Pancreas (tissue), 10 donors: Measurements from ENCODE around the gene ADCY5. TPM values are rescaled to one million over a fixed set of nuclear protein-coding genes. Genes with fewer than 3 reads are reported as not detected.

Source experiments
- ATAC-seq, 4 donors: fragments of 200-7000 bp; cut with Tn5 transposase; one replicate each; pipeline versions ENCODE4 v1.8.0 to v1.9.1; 2020; ENCODE audit warnings: mild to moderate bottlenecking in 4 of 4, moderate library complexity in 4 of 4
- DNase-seq, 6 donors: peaks; one replicate each; pipeline ENCODE4 v3.0.0-alpha.2; 2020
- FAIRE-seq: peaks from 2 replicates; lab custom pipeline; 2012; peaks lifted over from hg19 to GRCh38; lab: Jason Lieb, UNC
- H3K27ac ChIP-seq, 4 donors: fragments of 200-600 bp; sonication (generic); 1 replicate in 3 of 4; 2 replicates in 1 of 4; pipeline versions ENCODE4 v1.5.0 to v1.8.0; 2020
- H3K27me3 ChIP-seq, 4 donors: fragments of 200-600 bp; one replicate each; pipeline ENCODE4 v1.8.0; 2021
- H3K36me3 ChIP-seq, 3 donors: fragments of 200-600 bp; sonication (generic) in 1 of 3; one replicate each; pipeline versions ENCODE4 v1.5.0 to v1.8.0; 2020 to 2021
- H3K4me1 ChIP-seq, 3 donors: fragments of 200-600 bp; one replicate each; pipeline ENCODE4 v1.8.0; 2021
- H3K4me3 ChIP-seq, 4 donors: fragments of 200-600 bp; sonication (generic) in 2 of 4; one replicate each; pipeline versions ENCODE4 v1.5.0 to v1.8.0; 2020 to 2021
- H3K9me3 ChIP-seq, 4 donors: fragments of 200-600 bp; one replicate each; pipeline ENCODE4 v1.8.0; 2021
- WGBS, 2 donors: extraction: QIAGEN DNeasy Blood & Tissue Kit; methylation state at CpG; one replicate each; pipeline ENCODE4 v1.1.7; 2013; 5-methylcytosine and 5-hydroxymethylcytosine counted together
- intact Hi-C, 3 donors: fragments of 100-400 bp; cut with DNase I; formaldehyde crosslinking; loops; one replicate each; pipeline versions ENCODE4 v1.11.1 to v1.14.2; 2022
- polyA plus RNA-seq, 2 donors: library from polyadenylated mRNA; stranded (reverse); fragments of 200-250 nt; gene quantifications; one replicate each; pipeline ENCODE4 v1.2.3, GENCODE V29; 2013
- total RNA-seq, 6 donors: library from RNA; stranded (reverse); fragmentation: NEBNext Ultra II Directional in 4 of 6; extraction: Animal tissue kit (Norgen Biotek cat#: 25700) in 4 of 6; gene quantifications; one replicate each; pipeline versions ENCODE4 v1.2.1 to v1.2.4, GENCODE V29; 2021 to 2023
- TF ChIP-seq, protein P1 (sequence below), 4 donors: fragments of 200-600 bp; sonication (generic) in 3 of 4; IDR thresholded peaks; one replicate each; pipeline versions ENCODE4 v1.5.0 to v1.8.0; 2021; ENCODE audit warnings: antibody characterized with exemption in 4 of 4
- donor health status: healthy with polysubstance abuse.
- donor health status: DM: no; HTN: no; CAD: no; lungs with moderate emphysema.
- donor health status: DM: no; HTN: no; CAD: no.
- donor health status: control.
- donor health status: control.
- donor health status: Bipolar disorder and iron deficiency.
- donor health status: DM: yes; HTN: yes; CAD: no.
- donor health status: DM: no; HTN: no; CAD: no.
- donor health status: DM: no; HTN: no; CAD: no.
- donor health status: DM: yes; HTN: yes; CAD: no.

The ADCY5 gene
- total and polyA plus RNA-seq, 8 donors = 6.0 to 13.4 (median 9.6) TPM

DNA sequence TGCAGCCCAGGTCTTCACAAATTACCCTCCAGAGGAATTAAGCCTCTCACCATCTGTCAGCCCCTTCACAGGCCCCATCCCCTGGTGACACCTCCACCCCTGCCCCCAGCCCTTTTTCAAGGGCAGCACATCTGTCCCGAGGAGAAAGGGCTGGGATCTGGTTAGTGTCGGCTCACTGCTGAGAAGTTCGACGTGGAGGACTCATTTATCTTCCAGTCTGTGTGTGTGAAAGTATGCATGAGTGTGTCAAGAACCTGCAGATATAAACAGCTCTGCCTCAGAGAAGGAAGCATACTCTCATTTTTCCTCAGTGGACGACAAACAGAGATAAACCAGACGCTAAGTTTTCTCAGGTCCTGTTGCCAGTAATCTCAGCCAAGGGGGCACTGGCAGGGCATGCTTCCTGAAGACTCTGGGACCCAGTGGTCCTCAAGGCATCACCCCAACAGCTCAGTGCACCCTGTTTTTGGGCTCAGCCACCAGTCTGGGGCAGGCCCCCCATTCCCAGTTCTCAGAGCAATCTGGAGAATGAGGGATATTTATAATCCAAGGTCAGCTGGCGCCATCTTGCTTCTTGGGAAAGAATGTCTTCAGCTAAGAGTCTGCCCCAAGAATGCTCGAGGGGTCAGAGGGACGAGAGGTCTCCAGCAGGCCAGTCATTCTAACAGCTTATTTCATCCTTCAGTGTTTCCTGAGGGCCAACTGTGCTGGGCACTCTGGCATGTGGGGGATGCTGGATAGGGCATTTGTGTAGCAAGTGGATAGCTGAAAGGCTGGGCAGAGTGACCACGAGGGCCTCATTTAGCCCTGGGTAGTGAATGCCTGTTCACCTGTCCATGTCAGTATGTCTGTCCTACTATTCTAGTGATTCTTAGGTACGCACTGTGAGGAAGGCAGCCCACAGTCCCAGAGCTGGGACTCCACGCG, 73.6 kb downstream of the ADCY5 start:
- WGBS, 2 donors = 60 to 61% methylated on average over 13 of the region's 13 CpGs
- TF ChIP-seq, protein P1, sequence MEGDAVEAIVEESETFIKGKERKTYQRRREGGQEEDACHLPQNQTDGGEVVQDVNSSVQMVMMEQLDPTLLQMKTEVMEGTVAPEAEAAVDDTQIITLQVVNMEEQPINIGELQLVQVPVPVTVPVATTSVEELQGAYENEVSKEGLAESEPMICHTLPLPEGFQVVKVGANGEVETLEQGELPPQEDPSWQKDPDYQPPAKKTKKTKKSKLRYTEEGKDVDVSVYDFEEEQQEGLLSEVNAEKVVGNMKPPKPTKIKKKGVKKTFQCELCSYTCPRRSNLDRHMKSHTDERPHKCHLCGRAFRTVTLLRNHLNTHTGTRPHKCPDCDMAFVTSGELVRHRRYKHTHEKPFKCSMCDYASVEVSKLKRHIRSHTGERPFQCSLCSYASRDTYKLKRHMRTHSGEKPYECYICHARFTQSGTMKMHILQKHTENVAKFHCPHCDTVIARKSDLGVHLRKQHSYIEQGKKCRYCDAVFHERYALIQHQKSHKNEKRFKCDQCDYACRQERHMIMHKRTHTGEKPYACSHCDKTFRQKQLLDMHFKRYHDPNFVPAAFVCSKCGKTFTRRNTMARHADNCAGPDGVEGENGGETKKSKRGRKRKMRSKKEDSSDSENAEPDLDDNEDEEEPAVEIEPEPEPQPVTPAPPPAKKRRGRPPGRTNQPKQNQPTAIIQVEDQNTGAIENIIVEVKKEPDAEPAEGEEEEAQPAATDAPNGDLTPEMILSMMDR (IDR thresholded peaks at IDR 0.05) = no peak
- intact Hi-C loops = no loop called here
- H3K9me3 ChIP-seq = no peaks in the 10 kb centered on the region
- no peaks in the 10 kb centered on the region for H3K36me3 ChIP-seq
- no peaks in the 10 kb centered on the region for H3K27me3 ChIP-seq
- peak overlapping the region in 2 of 4 donors; percentile 28 to 44 for H3K27ac ChIP-seq
- no peak overlapping the region for H3K4me3 ChIP-seq
- DNase-seq (no peak), ATAC-seq (peak in 2 of 4 donors; percentile 29 to 49), FAIRE-seq (no peak)
- no peaks in the 10 kb centered on the region for H3K4me1 ChIP-seq

DNA sequence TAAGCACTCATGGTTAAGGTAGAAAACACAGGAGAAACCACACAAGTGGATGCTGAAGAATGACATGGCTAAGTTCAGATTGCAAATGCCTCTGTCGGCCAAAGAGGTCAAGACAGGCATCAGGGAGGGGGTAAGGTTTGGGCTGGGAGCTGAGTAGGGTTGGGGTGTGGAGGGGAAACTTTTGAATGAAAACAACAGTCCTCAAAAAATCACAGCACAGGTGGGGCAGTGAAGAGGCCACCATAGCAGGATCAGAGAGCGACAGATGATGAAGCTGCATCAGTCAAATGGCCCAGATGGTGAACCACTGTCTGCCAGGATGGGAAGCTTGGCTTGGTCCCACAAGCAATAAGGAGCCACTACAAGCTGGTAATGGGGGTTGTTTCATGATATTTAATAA, 74.9 kb downstream of the ADCY5 start:
- TF ChIP-seq, protein P1 (IDR thresholded peaks at IDR 0.05) = no peak
- H3K36me3 ChIP-seq = no peaks in the 10 kb centered on the region
- H3K4me1 ChIP-seq = no peaks in the 10 kb centered on the region
- 60 to 61% methylated on average over 2 of the region's 2 CpGs for WGBS, 2 donors
- FAIRE-seq (no peak), DNase-seq (no peak), ATAC-seq (no peak)
- no peak overlapping the region for H3K27ac ChIP-seq
- intact Hi-C loops = no loop called here
- H3K9me3 ChIP-seq = no peaks in the 10 kb centered on the region
- H3K4me3 ChIP-seq = no peak overlapping the region
- H3K27me3 ChIP-seq = no peaks in the 10 kb centered on the region

DNA sequence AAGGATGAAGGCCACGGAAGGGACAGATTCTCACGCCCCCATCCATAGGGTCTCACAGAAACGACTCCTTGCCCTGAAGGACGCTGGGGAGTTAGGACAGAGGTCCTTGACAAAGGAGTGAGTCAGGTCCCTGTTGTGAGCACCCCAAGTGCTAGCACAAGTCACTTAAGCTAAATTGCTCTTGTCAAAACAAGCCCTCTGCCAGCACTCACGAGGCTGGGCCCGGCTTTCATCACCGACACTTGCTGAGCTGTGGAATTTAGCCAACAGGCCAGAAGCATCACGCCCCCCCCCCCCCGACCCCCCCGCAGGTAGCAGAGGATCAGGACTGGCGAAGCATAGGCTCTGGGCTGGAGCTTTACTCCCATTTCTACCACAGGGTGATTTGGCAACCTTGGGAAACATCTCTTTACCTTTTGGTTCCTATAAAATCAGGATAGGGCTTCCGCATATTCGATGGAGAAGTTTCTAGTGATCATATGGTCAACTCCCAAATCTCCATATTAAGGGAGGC, 75.4 kb downstream of the ADCY5 start:
- ATAC-seq (no peak), DNase-seq (no peak), FAIRE-seq (no peak)
- Histone ChIP-seq H3K9me3 (no peaks in the 10 kb centered on the region), H3K4me3 (no peak overlapping the region), H3K27ac (no peak overlapping the region), H3K36me3 (no peaks in the 10 kb centered on the region), H3K27me3 (no peaks in the 10 kb centered on the region), H3K4me1 (no peaks in the 10 kb centered on the region)
- intact Hi-C loops = no loop called here
- 61 to 64% methylated on average over 12 of the region's 13 CpGs for WGBS, 2 donors
- TF ChIP-seq, protein P1 (IDR thresholded peaks at IDR 0.05) = no peak

- no peak for DNase-seq
- ATAC-seq = no peak
- Histone ChIP-seq H3K9me3 (no peaks in the 10 kb centered on the region), H3K36me3 (no peaks in the 10 kb centered on the region), H3K27me3 (no peaks in the 10 kb centered on the region), H3K4me1 (no peaks in the 10 kb centered on the region), H3K27ac (no peak overlapping the region), H3K4me3 (no peak overlapping the region)
- TF ChIP-seq, protein P1 (IDR thresholded peaks at IDR 0.05) = no peak
- intact Hi-C loops = no loop called here
- 55 to 56% methylated on average over 7 of the region's 7 CpGs for WGBS, 2 donors
- FAIRE-seq = no peak
These were observed 76.0 kb downstream of the ADCY5 start for GRCh38 chr3:123372686-123373473.
